HG02610 (cell line): Measurements from ENCODE around the gene REM2.

ENCODE experiments used
- ATAC-seq: cut with Tn5 transposase; IDR thresholded peaks from one replicate; pipeline ENCODE4 v1.9.1; 2021; ENCODE audit warnings: mild to moderate bottlenecking, moderate library complexity; ENCODE audit not compliant: unreplicated experiment

Gene REM2

DNA sequence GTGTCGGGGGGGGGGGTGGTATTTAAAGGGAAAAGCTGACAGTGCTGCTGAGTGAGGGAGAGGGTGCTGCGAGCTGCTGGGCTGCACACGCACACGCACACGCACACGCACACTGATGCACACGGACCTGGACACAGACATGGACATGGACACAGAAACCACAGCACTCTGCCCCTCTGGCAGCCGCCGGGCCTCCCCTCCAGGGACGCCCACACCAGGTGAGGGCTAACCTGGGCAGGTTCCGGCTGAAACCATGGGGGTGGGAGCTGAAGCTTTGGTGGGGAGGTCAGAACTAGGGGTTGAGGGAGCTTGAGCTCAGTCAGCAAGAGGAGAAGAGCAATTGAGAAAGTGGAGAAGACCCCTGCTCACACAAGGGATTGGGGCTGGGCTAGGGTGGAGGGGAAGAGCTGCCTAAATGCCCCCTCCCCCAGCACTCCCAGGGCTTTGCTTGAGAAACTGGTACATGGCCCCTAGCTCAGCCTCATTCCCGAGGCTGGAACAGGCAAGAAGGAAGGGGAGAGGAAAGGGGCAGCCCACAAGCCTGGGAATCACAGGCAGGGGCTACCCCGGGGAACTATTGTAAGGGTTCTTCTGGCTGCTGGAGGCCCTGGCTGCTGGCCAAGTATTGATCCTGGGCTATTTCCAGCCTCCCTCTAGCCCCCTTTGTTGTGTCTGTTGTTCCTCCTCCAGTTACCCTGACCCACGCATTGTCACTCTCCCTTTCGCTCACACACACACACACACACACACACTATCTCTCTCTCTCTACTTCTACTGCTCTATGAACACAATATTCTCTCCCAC lies at the start of gene REM2:
Gene REM2 (plus strand): TSS at position 50 of the 804 bp plus-strand sequence. CDS start 66 bp downstream, at position 116.
- no peak for ATAC-seq

- no peak for ATAC-seq
Measured at GRCh38 chr14:22835505-22835904, 47.5 kb upstream of the REM2 start.

- no peak for ATAC-seq
Measured at GRCh38 chr14:22836301-22837113, 46.5 kb upstream of the REM2 start, which contains the start of gene MMP14. TSS of gene MMP14 (plus strand) at chr14:22836585. CDS start at chr14:22836818, 233 bp downstream.

DNA sequence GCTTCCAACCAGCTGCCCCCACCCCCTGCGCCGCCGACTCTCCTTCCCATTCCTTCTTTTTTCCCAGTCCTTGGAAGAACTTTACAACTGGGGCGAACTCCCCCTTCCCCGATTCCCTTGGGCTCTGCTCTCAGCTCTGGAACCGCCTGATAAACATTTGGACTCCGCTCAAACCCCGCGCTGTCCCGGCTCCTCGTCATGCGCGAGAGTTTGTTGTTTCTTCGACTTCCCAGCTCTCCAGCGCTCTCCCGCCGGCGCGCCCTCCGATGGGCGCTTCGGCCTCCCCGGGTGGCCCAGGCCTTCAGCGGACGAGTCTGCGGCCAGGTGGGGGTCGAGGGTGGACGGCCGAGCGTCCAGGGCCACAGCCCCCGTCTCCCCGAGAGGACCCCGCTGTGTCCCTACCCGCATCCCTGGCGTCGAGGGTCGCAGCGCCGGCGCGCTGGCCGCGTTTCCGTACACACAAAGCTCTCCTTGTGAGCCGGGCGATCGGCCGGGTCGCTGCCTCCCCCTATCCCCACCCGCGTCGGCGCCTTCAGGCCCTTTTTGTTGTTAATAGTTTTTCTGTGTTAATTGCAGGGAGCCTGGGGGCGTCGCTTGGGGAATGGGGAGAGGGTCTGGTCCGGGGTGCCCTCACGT lies 45.8 kb upstream of the REM2 start:
- ATAC-seq, result no peak

DNA sequence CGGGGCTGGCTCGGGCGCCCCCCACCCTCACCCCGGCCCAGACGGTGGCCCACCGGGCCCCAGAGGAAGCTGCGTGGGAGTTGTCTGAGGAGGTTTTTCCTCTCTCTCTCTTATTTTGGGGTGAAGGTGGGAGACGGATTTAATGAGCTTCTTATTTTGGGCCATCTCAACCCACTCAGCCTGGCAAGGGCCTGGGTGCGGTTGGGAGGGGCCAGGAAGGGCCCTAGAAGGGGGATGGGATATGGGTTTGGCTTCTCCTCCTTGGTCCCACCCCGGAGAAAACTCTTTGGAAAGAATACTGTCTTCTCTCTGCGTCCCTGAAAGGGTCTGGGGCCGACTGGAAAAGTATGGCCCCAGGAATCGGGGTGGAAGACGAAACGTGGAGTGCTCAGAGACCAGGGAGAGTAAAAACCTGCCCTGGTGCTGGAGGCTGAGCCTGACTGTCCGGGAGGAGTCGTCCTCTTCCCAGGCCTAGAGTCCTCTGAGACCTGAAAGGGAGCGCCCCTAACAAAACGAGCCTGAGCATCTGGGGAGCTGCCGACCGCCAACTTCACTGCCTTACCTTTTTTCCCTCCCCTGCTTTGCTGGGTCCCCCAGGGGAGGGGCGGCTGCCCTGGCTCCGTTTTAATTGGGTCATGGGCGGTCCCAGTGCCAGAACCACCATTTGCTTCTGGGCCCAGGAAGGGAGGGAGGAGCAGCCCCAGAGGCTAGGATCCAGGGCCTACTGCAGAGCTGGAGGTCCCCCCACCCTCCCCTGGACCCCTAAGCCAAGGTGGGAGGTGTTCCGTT lies 45.1 kb upstream of the REM2 start:
- no peak for ATAC-seq

GRCh38 chr14:22838631-22839041 lies 44.4 kb upstream of the REM2 start:
- ATAC-seq, result no peak

DNA sequence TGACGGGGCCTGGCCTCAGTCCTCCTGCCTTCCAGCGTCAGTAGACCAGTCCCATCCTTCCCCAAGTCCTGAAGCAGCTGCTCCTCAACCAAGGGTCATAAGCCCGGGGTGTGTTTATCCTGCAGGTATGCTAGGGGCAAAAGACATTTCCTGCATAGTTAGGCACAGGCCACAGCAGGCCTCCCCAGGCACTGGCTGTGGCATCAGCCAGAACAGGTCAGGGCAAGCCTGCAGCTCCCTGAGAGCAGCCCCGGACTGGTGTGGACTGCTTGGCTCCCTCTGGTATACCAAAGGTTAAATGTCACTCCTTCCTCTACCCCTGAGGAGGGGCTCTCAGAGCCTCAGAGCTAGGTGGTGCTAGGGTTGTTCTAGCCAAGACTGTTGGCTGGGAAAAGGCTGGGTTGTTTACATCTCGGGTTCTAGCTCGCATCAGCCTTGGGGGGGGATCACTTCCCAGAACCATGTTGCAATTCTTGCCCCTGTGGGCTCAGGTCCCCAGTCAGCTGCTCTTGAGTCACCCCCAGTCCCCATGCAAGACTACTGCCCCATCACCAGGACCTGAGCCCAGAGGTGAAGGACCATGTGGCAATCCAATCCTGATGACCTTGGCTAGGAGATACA lies 43.8 kb upstream of the REM2 start:
- ATAC-seq, result no peak

- no peak for ATAC-seq
Measured at GRCh38 chr14:22841311-22841710, 41.7 kb upstream of the REM2 start.

- no peak for ATAC-seq
Measured at GRCh38 chr14:22841769-22842168, 41.3 kb upstream of the REM2 start.

DNA sequence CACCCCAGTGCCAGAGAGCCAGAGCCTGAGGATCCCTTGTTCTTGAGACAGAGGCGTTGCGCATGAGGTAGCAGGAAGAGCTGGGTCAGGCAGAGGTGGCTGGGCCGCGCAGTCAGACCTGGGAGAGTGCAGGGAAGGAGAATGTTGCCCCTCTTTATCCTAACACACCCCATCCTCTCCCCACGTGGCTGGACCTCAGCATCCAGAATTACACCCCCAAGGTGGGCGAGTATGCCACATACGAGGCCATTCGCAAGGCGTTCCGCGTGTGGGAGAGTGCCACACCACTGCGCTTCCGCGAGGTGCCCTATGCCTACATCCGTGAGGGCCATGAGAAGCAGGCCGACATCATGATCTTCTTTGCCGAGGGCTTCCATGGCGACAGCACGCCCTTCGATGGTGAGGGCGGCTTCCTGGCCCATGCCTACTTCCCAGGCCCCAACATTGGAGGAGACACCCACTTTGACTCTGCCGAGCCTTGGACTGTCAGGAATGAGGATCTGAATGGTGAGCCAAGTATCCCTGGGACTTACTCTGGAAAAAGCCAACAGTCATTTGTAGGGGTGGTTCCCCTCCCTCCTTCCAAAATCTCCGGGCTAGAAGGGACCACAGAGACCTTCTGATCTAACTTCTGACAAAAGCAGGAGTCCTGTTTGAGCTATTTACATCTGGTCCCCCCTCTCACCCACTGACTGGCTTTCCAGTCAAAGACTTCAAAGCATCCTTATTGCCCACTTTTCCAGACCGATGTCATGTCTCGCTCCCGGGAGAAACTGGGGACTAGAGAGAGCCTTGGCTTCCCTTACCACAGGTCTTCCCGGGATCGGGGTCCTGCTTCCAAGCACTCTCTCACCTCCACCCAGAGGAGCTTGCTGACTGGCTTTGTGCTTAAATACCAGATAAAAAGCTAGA lies 40.6 kb upstream of the REM2 start:
- ATAC-seq, result no peak

- ATAC-seq, result no peak
Measured at GRCh38 chr14:22843123-22843925, 39.7 kb upstream of the REM2 start.

DNA sequence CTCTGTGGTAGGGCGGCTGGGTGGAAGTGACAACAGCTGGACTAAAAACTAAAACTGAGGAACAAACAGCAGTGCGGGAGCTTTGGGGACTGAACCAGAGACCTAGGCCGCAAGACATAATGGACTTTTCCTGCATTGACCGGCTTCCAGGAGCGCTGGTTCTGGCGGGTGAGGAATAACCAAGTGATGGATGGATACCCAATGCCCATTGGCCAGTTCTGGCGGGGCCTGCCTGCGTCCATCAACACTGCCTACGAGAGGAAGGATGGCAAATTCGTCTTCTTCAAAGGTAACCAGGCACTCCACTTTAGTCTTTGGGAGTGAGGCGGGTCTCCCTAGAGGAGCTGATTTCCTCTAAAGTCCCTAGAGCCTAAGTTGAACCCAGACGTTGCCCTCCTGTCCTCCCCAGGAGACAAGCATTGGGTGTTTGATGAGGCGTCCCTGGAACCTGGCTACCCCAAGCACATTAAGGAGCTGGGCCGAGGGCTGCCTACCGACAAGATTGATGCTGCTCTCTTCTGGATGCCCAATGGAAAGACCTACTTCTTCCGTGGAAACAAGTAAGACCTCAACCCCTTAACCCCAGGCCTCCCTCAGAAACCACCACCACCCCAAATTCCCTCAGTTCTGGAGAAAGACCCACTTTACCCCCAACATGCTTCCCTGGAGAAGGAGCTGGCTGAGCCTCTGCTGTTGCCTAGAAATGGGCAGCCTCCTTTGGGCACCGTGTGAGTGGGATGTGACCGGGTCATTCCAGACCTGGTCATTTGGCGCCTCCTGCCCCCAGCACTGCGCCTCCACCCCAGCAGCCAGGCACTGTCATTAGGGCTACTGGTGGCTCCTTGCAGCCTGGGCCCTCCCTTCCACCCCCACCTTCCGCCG lies 38.6 kb upstream of the REM2 start:
- no peak for ATAC-seq

DNA sequence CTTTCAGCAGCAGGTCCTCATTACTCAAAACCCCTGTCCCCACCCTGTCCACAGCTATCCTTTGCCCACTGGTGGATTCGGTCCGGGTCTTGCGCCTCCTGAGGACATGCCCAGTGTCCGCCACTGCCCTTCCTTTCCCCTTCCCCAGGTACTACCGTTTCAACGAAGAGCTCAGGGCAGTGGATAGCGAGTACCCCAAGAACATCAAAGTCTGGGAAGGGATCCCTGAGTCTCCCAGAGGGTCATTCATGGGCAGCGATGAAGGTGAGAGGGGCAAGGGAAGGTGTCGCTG lies 38.0 kb upstream of the REM2 start:
- no peak for ATAC-seq

DNA sequence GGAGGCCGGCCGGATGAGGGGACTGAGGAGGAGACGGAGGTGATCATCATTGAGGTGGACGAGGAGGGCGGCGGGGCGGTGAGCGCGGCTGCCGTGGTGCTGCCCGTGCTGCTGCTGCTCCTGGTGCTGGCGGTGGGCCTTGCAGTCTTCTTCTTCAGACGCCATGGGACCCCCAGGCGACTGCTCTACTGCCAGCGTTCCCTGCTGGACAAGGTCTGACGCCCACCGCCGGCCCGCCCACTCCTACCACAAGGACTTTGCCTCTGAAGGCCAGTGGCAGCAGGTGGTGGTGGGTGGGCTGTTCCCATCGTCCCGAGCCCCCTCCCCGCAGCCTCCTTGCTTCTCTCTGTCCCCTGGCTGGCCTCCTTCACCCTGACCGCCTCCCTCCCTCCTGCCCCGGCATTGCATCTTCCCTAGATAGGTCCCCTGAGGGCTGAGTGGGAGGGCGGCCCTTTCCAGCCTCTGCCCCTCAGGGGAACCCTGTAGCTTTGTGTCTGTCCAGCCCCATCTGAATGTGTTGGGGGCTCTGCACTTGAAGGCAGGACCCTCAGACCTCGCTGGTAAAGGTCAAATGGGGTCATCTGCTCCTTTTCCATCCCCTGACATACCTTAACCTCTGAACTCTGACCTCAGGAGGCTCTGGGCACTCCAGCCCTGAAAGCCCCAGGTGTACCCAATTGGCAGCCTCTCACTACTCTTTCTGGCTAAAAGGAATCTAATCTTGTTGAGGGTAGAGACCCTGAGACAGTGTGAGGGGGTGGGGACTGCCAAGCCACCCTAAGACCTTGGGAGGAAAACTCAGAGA lies 37.0 kb upstream of the REM2 start:
- no peak for ATAC-seq

DNA sequence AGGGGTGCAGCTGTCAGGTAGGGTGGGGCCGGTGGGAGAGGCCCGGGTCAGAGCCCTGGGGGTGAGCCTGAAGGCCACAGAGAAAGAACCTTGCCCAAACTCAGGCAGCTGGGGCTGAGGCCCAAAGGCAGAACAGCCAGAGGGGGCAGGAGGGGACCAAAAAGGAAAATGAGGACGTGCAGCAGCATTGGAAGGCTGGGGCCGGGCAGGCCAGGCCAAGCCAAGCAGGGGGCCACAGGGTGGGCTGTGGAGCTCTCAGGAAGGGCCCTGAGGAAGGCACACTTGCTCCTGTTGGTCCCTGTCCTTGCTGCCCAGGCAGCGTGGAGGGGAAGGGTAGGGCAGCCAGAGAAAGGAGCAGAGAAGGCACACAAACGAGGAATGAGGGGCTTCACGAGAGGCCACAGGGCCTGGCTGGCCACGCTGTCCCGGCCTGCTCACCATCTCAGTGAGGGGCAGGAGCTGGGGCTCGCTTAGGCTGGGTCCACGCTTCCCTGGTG lies 36.2 kb upstream of the REM2 start:
- ATAC-seq, result no peak

GRCh38 chr14:22847661-22848341 lies 35.2 kb upstream of the REM2 start:
- no peak for ATAC-seq
